Fibroblast of lung (primary cell): Measurements from ENCODE around the gene MYO18A. TPM values are rescaled to one million over a fixed set of nuclear protein-coding genes. Genes with fewer than 3 reads are reported as not detected.

Source experiments
- DNase-seq, 2 donors: peaks; one replicate each; pipeline versions ENCODE4 v3.0.0 to v3.0.0-alpha.2; 2010; ENCODE audit warnings: low read depth in 2 of 2
- H2AFZ ChIP-seq: 2 replicates; pipeline ENCODE4 v1.5.1; 2012; ENCODE audit warnings: low read length, control low read depth, inconsistent platforms
- H3K27ac ChIP-seq: 2 replicates; pipeline ENCODE4 v1.5.1; 2011; ENCODE audit warnings: low read length, control low read depth; ENCODE audit not compliant: insufficient read depth
- H3K27me3 ChIP-seq: 2 replicates; pipeline ENCODE4 v1.5.1; 2011; ENCODE audit warnings: mild to moderate bottlenecking, low read length; ENCODE audit not compliant: control insufficient read depth, insufficient read depth
- H3K36me3 ChIP-seq: 2 replicates; pipeline ENCODE4 v1.5.1; 2011; ENCODE audit warnings: low read length; ENCODE audit not compliant: control insufficient read depth, insufficient read depth
- H3K4me1 ChIP-seq: 2 replicates; pipeline ENCODE4 v1.5.1; 2011; ENCODE audit warnings: low read length; ENCODE audit not compliant: control insufficient read depth, insufficient read depth; ENCODE audit errors: extremely low read depth
- H3K4me2 ChIP-seq: 2 replicates; pipeline ENCODE4 v1.5.1; 2011; ENCODE audit warnings: low read length, control low read depth; ENCODE audit not compliant: insufficient read depth; ENCODE audit errors: extremely low read depth
- H3K4me3 ChIP-seq, 4 experiments: fragments of 200-600 bp in 1 of 4; sonication (generic) in 1 of 4; replicated peaks in 1 of 4; 2 replicates each; pipeline ENCODE4 v1.5.1; 2011 to 2016; ENCODE audit warnings: low read length in 4 of 4, low read depth in 3 of 4, mild to moderate bottlenecking in 3 of 4, control low read depth in 2 of 4, inconsistent platforms in 1 of 4, mixed read lengths in 1 of 4; ENCODE audit not compliant: insufficient read depth in 1 of 4; ENCODE audit errors: control extremely low read depth in 1 of 4
- H3K79me2 ChIP-seq: 2 replicates; pipeline ENCODE4 v1.5.1; 2012; ENCODE audit warnings: mild to moderate bottlenecking, low read length, inconsistent platforms; ENCODE audit not compliant: control insufficient read depth, insufficient read depth
- H3K9ac ChIP-seq: 2 replicates; pipeline ENCODE4 v1.5.1; 2011; ENCODE audit warnings: mild to moderate bottlenecking, low read length, control low read depth; ENCODE audit not compliant: insufficient read depth
- H3K9me3 ChIP-seq: 2 replicates; pipeline ENCODE4 v1.5.1; 2012; ENCODE audit warnings: low read depth, low read length; ENCODE audit not compliant: control insufficient read depth, insufficient read depth
- H4K20me1 ChIP-seq: 2 replicates; pipeline ENCODE4 v1.5.1; 2011; ENCODE audit warnings: low read length; ENCODE audit not compliant: control insufficient read depth, insufficient read depth; ENCODE audit errors: extremely low read depth
- CTCF ChIP-seq, 2 donors: IDR thresholded peaks in 1 of 2; conservative IDR thresholded peaks in 1 of 2; 1 replicate in 1 of 2; 2 replicates in 1 of 2; pipeline ENCODE4 v1.5.1; 2011 to 2012; ENCODE audit warnings: low read length in 2 of 2, control low read depth in 1 of 2, inconsistent platforms in 1 of 2, low read depth in 1 of 2, mild to moderate bottlenecking in 1 of 2
- EZH2 ChIP-seq: IDR thresholded peaks from 2 replicates; pipeline ENCODE4 v1.5.1; 2012; ENCODE audit warnings: low read length, control low read depth, mild to moderate bottlenecking; ENCODE audit errors: missing control alignments
- polyA plus RNA-seq, 2 donors: library from polyadenylated mRNA; depleted of rRNA in 1 of 2; stranded (reverse) in 1 of 2; unstranded in 1 of 2; fragments of >200 nt; gene quantifications; 2 replicates each; pipeline ENCODE4 v1.2.1, GENCODE V29; 2011 to 2012; ENCODE audit warnings: missing spikeins in 1 of 2
- total RNA-seq: library from RNA; depleted of rRNA; stranded (reverse); fragments of >200 nt; gene quantifications from 2 replicates; pipeline ENCODE4 v1.2.1, GENCODE V29; 2014

MYO18A gene
- total and polyA plus RNA-seq, 2 donors (not counting 1 experiment from before 2014, with no cell fraction given): 11.7 to 133 TPM

DNA sequence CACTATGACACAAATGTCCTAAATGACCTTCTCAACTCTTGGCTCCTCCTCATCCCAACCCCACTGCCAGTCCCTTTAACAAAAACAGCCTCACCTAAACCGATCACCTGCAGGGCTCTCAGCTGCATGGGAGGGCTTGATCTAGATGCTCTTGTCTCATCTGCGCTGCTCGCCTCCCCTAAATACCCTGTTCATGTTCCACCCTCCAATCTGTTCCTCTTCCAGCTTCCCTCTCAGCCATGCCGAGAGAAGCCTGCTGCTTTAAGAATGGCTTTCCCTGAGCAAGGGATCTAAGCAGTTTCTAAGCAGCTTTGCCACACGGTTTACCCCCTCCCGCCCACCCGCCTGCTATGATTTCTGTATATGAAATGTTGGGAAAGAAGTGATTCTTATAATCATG is 113.6 kb downstream of the MYO18A start:
- Histone ChIP-seq H3K36me3 (no peaks in the 10 kb centered on the region), H3K9me3 (no peaks in the 10 kb centered on the region), H3K4me3 (no peak overlapping the region), H3K4me1 (no peaks in the 10 kb centered on the region), H4K20me1 (no peaks in the 10 kb centered on the region), H3K79me2 (no peaks in the 10 kb centered on the region), H3K27me3 (peaks cover 5% of the 10 kb centered on the region), H2AFZ (no peak overlapping the region), H3K27ac (no peak overlapping the region), H3K4me2 (no peak overlapping the region), H3K9ac (no peak overlapping the region)
- DNase-seq: no peak
- TF ChIP-seq EZH2: no peak
- TF ChIP-seq CTCF (conservative IDR thresholded peaks at IDR 0.05 in 1 of 2, IDR thresholded peaks at IDR 0.05 in 1 of 2; ENCODE audit: low read depth in 1 of 2, low read length in 2 of 2): no peak

- no peak overlapping the region for H2AFZ ChIP-seq
- no peaks in the 10 kb centered on the region for H3K4me1 ChIP-seq
- no peak overlapping the region for H3K27ac ChIP-seq
- DNase-seq: no peak
- TF ChIP-seq CTCF (conservative IDR thresholded peaks at IDR 0.05 in 1 of 2, IDR thresholded peaks at IDR 0.05 in 1 of 2; ENCODE audit: low read depth in 1 of 2, low read length in 2 of 2) (no peak), EZH2 (no peak)
- H3K79me2 ChIP-seq: no peaks in the 10 kb centered on the region
- no peak overlapping the region for H3K4me2 ChIP-seq
- no peaks in the 10 kb centered on the region for H3K36me3 ChIP-seq
- peaks cover 7% of the 10 kb centered on the region for H3K27me3 ChIP-seq
- H3K9me3 ChIP-seq: no peaks in the 10 kb centered on the region
- H3K9ac ChIP-seq: no peak overlapping the region
- no peaks in the 10 kb centered on the region for H4K20me1 ChIP-seq
- H3K4me3 ChIP-seq: no peak overlapping the region
Observed at GRCh38 chr17:29066047-29066446, 114.2 kb downstream of the MYO18A start.

DNA sequence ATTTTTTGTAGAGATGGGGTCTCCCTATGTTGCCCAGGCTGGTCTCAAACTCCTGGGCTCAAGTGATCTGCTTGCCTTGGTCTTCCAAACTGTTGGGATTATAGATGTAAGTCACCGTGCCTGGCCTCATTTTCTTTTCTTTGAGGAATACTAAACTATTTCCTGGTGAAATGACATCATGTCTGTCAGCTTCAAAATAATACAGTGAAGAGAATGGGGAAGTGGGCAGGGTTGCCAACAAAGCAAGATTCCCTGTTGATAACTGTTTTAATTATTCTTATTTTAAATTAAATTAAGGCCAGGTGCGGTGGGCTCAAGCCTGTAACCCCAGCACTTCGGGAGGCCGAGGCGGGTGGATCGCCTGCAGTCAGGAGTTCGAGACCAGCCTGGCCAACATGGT is 116.2 kb downstream of the MYO18A start:
- Histone ChIP-seq H3K27ac (no peak overlapping the region), H3K9ac (no peak overlapping the region), H3K9me3 (no peaks in the 10 kb centered on the region), H4K20me1 (no peaks in the 10 kb centered on the region), H3K4me1 (no peaks in the 10 kb centered on the region), H3K4me3 (no peak overlapping the region), H3K36me3 (no peaks in the 10 kb centered on the region), H3K27me3 (peaks cover 6% of the 10 kb centered on the region), H3K79me2 (no peaks in the 10 kb centered on the region), H3K4me2 (no peak overlapping the region), H2AFZ (no peak overlapping the region)
- DNase-seq: no peak
- TF ChIP-seq CTCF (conservative IDR thresholded peaks at IDR 0.05 in 1 of 2, IDR thresholded peaks at IDR 0.05 in 1 of 2; ENCODE audit: low read depth in 1 of 2, low read length in 2 of 2) (no peak), EZH2 (no peak)
